WTC11 (cell line): Measurements from ENCODE around the gene SLC39A3. TPM values are rescaled to one million over a fixed set of nuclear protein-coding genes. Genes with fewer than 3 reads are reported as not detected.

Experiments used
- ATAC-seq: fragments of 200-7000 bp; cut with Tn5 transposase; 2 replicates; pipeline ENCODE4 v1.10.0; 2021; ENCODE audit warnings: mild to moderate bottlenecking, moderate library complexity
- CTCF ChIA-PET: fragments of 300-600 bp; sonication (Branson Sonifier 250); formaldehyde crosslinking; loops from one replicate; lab custom pipeline; 2021; ENCODE audit warnings: antibody characterized with exemption; lab: Charles Lee
- POLR2A ChIA-PET: fragments of 350-600 bp; sonication (Branson Sonifier 250); formaldehyde crosslinking; loops from one replicate; lab custom pipeline; 2021; ENCODE audit warnings: antibody characterized with exemption; lab: Charles Lee
- DNase-seq: peaks from one replicate; pipeline ENCODE4 v3.0.0; 2021; ENCODE audit warnings: low spot score
- H3K27ac Mint-ChIP-seq: 2 replicates; pipeline ENCODE4 v1.8.0; 2021; ENCODE audit warnings: mixed read lengths
- H3K27me3 Mint-ChIP-seq: 2 replicates; pipeline ENCODE4 v1.8.0; 2021; ENCODE audit warnings: low read depth, mild to moderate bottlenecking, moderate library complexity, mixed read lengths
- H3K36me3 Mint-ChIP-seq: 2 replicates; pipeline ENCODE4 v1.8.0; 2021; ENCODE audit warnings: mixed read lengths
- H3K4me1 Mint-ChIP-seq: 2 replicates; pipeline ENCODE4 v1.8.0; 2022; ENCODE audit warnings: mixed read lengths
- H3K4me3 Mint-ChIP-seq: 2 replicates; pipeline ENCODE4 v1.8.0; 2021; ENCODE audit warnings: mild to moderate bottlenecking, moderate library complexity, mixed read lengths
- H3K9me3 Mint-ChIP-seq: 2 replicates; pipeline ENCODE4 v1.8.0; 2021; ENCODE audit warnings: mixed read lengths
- ETV6 ChIP-seq: sonication (generic); formaldehyde crosslinking; IDR thresholded peaks from 2 replicates; pipeline ENCODE4 v1.8.1; 2022; ENCODE audit warnings: mild to moderate bottlenecking, missing genetic modification reagents
- FOXK1 ChIP-seq: sonication (generic); formaldehyde crosslinking; IDR thresholded peaks from 2 replicates; pipeline ENCODE4 v1.8.0; 2022; ENCODE audit warnings: mild to moderate bottlenecking, moderate library complexity, missing genetic modification reagents
- FOXP1 ChIP-seq: sonication (generic); formaldehyde crosslinking; IDR thresholded peaks from 2 replicates; pipeline ENCODE4 v1.8.0; 2022; ENCODE audit warnings: missing genetic modification reagents, mild to moderate bottlenecking, moderate library complexity, borderline replicate concordance
- NFE2L1 ChIP-seq: sonication (generic); formaldehyde crosslinking; IDR thresholded peaks from 2 replicates; pipeline ENCODE4 v1.8.1; 2023; ENCODE audit warnings: missing genetic modification reagents
- PRRX2 ChIP-seq: fragments of 250-450 bp; sonication (Bioruptor Pico); IDR thresholded peaks from 2 replicates; pipeline ENCODE4 v1.8.0; 2021; ENCODE audit warnings: mild to moderate bottlenecking
- RELA ChIP-seq: sonication (generic); formaldehyde crosslinking; IDR thresholded peaks from 2 replicates; pipeline ENCODE4 v1.8.1; 2022; ENCODE audit warnings: missing genetic modification reagents, mild to moderate bottlenecking, borderline replicate concordance
- SMAD3 ChIP-seq: sonication (generic); formaldehyde crosslinking; IDR thresholded peaks from 2 replicates; pipeline ENCODE4 v1.8.0; 2022; ENCODE audit warnings: missing genetic modification reagents, mild to moderate bottlenecking, borderline replicate concordance
- TCF7 ChIP-seq: sonication (generic); formaldehyde crosslinking; IDR thresholded peaks from 2 replicates; pipeline ENCODE4 v1.8.0; 2022; ENCODE audit warnings: mild to moderate bottlenecking, low read depth, missing genetic modification reagents, moderate library complexity
- ZNF121 ChIP-seq: sonication (generic); formaldehyde crosslinking; IDR thresholded peaks from 2 replicates; pipeline ENCODE4 v1.8.0; 2023; ENCODE audit warnings: missing genetic modification reagents
- ZNF138 ChIP-seq: sonication (generic); formaldehyde crosslinking; conservative IDR thresholded peaks from 2 replicates; pipeline ENCODE4 v1.8.1; 2022; ENCODE audit warnings: mild to moderate bottlenecking, moderate library complexity, missing genetic modification reagents
- ZNF396 ChIP-seq: fragments of 250-450 bp; sonication (Bioruptor Pico); IDR thresholded peaks from 2 replicates; pipeline ENCODE4 v1.8.0; 2021; ENCODE audit warnings: mild to moderate bottlenecking, moderate library complexity, borderline replicate concordance
- total RNA-seq: library from RNA; stranded (reverse); gene quantifications from 3 replicates; pipeline ENCODE4 v1.2.3, GENCODE V29; 2021
- TF ChIP-seq, protein P1 (sequence below): sonication (generic); formaldehyde crosslinking; IDR thresholded peaks from 2 replicates; pipeline ENCODE4 v1.8.1; 2023; ENCODE audit warnings: mild to moderate bottlenecking, missing genetic modification reagents
- TF ChIP-seq, protein P2 (sequence below): sonication (generic); formaldehyde crosslinking; IDR thresholded peaks from 2 replicates; pipeline ENCODE4 v1.8.0; 2022; ENCODE audit warnings: mild to moderate bottlenecking, missing genetic modification reagents
- TF ChIP-seq, protein P3 (sequence below): fragments of 250-450 bp; sonication (Bioruptor Pico); IDR thresholded peaks from 2 replicates; pipeline ENCODE4 v1.9.0; 2021; ENCODE audit warnings: moderate library complexity, mild to moderate bottlenecking, inconsistent platforms, borderline replicate concordance
- TF ChIP-seq, protein P4 (sequence below): sonication (generic); formaldehyde crosslinking; IDR thresholded peaks from 2 replicates; pipeline ENCODE4 v1.8.0; 2022; ENCODE audit warnings: mild to moderate bottlenecking, missing genetic modification reagents
- TF ChIP-seq, protein P5 (sequence below): sonication (generic); formaldehyde crosslinking; IDR thresholded peaks from 2 replicates; pipeline ENCODE4 v1.8.0; 2022; ENCODE audit warnings: missing genetic modification reagents
- TF ChIP-seq, protein P6 (sequence below): sonication (generic); formaldehyde crosslinking; IDR thresholded peaks from 2 replicates; pipeline ENCODE4 v1.8.1; 2022; ENCODE audit warnings: missing genetic modification reagents, borderline replicate concordance
- TF ChIP-seq, protein P7 (sequence below): sonication (generic); formaldehyde crosslinking; conservative IDR thresholded peaks from 2 replicates; pipeline ENCODE4 v1.8.1; 2023; ENCODE audit warnings: mild to moderate bottlenecking, low read depth, missing genetic modification reagents, moderate library complexity

SLC39A3 gene
- total RNA-seq, 1 experiment from 2014 or later: 38.0 TPM

DNA sequence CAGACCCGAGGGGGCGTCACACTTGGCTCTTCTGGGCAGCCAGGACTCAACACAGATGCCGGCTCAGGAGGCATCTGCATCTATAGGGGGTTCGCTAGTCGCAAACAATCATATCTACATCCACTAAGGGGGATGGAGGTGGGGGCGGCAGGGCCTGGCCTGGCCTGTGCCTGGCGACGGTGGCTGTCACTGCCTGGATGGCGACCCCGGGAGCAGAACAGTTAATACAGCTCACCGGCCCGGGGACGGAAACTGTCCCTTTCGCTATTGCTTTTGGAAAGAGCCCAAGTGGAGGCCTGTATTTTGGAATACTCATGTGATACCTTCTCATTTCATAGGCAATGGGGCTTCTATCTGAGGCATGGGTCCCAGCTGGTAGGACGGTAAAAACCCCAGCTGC lies 25.6 kb upstream of the SLC39A3 start:
- no peak for DNase-seq
- no peak for TF ChIP-seq FOXP1
- TF ChIP-seq, protein P1, sequence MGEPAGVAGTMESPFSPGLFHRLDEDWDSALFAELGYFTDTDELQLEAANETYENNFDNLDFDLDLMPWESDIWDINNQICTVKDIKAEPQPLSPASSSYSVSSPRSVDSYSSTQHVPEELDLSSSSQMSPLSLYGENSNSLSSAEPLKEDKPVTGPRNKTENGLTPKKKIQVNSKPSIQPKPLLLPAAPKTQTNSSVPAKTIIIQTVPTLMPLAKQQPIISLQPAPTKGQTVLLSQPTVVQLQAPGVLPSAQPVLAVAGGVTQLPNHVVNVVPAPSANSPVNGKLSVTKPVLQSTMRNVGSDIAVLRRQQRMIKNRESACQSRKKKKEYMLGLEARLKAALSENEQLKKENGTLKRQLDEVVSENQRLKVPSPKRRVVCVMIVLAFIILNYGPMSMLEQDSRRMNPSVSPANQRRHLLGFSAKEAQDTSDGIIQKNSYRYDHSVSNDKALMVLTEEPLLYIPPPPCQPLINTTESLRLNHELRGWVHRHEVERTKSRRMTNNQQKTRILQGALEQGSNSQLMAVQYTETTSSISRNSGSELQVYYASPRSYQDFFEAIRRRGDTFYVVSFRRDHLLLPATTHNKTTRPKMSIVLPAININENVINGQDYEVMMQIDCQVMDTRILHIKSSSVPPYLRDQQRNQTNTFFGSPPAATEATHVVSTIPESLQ (CRISPR knock-in tag): no peak
- H3K36me3 Mint-ChIP-seq: peaks cover 20% of the 10 kb centered on the region; the same call in 1 of the 2 replicates
- no peaks in the 10 kb centered on the region for H3K9me3 Mint-ChIP-seq
- no peak overlapping the region for H3K27ac Mint-ChIP-seq
- ChIA-PET POLR2A (no interaction called here), CTCF (no interaction called here)
- H3K27me3 Mint-ChIP-seq: no peaks in the 10 kb centered on the region
- H3K4me3 Mint-ChIP-seq: no peak overlapping the region
- no peaks in the 10 kb centered on the region for H3K4me1 Mint-ChIP-seq
- no peak for ATAC-seq

DNA sequence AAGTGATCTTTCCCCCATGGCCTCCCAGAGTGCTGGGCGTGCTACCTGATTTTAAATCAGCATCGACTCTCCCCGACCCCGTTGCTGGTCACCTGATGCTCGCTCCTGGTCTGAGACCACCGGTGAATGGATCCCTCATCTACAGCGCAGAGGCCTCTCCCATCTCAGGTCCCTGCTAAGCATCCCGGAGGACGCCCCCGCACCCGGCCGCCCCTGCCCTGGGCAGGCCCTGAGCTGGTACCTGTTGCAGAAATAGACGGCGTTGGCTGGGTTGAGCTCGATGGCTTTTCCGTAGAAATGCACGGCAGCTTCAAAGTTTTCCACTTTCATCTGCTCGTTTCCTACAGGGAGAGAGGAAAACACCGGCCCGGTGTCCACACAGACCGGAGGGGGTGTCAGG lies 25.1 kb upstream of the SLC39A3 start:
- ChIA-PET POLR2A (no interaction called here), CTCF (no interaction called here)
- H3K27me3 Mint-ChIP-seq: no peaks in the 10 kb centered on the region
- H3K4me3 Mint-ChIP-seq: no peak overlapping the region
- H3K4me1 Mint-ChIP-seq: no peaks in the 10 kb centered on the region
- H3K9me3 Mint-ChIP-seq: no peaks in the 10 kb centered on the region
- H3K27ac Mint-ChIP-seq: no peak overlapping the region
- DNase-seq (no peak), ATAC-seq (no peak)
- peaks cover 21% of the 10 kb centered on the region for H3K36me3 Mint-ChIP-seq
- TF ChIP-seq, protein P2, sequence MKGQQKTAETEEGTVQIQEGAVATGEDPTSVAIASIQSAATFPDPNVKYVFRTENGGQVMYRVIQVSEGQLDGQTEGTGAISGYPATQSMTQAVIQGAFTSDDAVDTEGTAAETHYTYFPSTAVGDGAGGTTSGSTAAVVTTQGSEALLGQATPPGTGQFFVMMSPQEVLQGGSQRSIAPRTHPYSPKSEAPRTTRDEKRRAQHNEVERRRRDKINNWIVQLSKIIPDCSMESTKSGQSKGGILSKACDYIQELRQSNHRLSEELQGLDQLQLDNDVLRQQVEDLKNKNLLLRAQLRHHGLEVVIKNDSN: no peak
- TF ChIP-seq TCF7 (CRISPR knock-in tag) (no peak), FOXK1 (CRISPR knock-in tag) (no peak), ZNF121 (no peak), PRRX2 (no peak), ZNF138 (no peak), SMAD3 (CRISPR knock-in tag) (no peak), ZNF396 (no peak), NFE2L1 (CRISPR knock-in tag) (no peak), RELA (CRISPR knock-in tag) (no peak), ETV6 (CRISPR knock-in tag) (no peak)
- TF ChIP-seq, protein P3, sequence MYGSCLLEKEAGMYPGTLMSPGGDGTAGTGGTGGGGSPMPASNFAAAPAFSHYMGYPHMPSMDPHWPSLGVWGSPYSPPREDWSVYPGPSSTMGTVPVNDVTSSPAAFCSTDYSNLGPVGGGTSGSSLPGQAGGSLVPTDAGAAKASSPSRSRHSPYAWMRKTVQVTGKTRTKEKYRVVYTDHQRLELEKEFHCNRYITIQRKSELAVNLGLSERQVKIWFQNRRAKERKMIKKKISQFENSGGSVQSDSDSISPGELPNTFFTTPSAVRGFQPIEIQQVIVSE (CRISPR knock-in tag): no peak
- TF ChIP-seq, protein P4, sequence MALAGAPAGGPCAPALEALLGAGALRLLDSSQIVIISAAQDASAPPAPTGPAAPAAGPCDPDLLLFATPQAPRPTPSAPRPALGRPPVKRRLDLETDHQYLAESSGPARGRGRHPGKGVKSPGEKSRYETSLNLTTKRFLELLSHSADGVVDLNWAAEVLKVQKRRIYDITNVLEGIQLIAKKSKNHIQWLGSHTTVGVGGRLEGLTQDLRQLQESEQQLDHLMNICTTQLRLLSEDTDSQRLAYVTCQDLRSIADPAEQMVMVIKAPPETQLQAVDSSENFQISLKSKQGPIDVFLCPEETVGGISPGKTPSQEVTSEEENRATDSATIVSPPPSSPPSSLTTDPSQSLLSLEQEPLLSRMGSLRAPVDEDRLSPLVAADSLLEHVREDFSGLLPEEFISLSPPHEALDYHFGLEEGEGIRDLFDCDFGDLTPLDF (CRISPR knock-in tag): no peak
- TF ChIP-seq, protein P5, sequence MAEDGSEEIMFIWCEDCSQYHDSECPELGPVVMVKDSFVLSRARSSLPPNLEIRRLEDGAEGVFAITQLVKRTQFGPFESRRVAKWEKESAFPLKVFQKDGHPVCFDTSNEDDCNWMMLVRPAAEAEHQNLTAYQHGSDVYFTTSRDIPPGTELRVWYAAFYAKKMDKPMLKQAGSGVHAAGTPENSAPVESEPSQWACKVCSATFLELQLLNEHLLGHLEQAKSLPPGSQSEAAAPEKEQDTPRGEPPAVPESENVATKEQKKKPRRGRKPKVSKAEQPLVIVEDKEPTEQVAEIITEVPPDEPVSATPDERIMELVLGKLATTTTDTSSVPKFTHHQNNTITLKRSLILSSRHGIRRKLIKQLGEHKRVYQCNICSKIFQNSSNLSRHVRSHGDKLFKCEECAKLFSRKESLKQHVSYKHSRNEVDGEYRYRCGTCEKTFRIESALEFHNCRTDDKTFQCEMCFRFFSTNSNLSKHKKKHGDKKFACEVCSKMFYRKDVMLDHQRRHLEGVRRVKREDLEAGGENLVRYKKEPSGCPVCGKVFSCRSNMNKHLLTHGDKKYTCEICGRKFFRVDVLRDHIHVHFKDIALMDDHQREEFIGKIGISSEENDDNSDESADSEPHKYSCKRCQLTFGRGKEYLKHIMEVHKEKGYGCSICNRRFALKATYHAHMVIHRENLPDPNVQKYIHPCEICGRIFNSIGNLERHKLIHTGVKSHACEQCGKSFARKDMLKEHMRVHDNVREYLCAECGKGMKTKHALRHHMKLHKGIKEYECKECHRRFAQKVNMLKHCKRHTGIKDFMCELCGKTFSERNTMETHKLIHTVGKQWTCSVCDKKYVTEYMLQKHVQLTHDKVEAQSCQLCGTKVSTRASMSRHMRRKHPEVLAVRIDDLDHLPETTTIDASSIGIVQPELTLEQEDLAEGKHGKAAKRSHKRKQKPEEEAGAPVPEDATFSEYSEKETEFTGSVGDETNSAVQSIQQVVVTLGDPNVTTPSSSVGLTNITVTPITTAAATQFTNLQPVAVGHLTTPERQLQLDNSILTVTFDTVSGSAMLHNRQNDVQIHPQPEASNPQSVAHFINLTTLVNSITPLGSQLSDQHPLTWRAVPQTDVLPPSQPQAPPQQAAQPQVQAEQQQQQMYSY (CRISPR knock-in tag): no peak
- TF ChIP-seq, protein P6, sequence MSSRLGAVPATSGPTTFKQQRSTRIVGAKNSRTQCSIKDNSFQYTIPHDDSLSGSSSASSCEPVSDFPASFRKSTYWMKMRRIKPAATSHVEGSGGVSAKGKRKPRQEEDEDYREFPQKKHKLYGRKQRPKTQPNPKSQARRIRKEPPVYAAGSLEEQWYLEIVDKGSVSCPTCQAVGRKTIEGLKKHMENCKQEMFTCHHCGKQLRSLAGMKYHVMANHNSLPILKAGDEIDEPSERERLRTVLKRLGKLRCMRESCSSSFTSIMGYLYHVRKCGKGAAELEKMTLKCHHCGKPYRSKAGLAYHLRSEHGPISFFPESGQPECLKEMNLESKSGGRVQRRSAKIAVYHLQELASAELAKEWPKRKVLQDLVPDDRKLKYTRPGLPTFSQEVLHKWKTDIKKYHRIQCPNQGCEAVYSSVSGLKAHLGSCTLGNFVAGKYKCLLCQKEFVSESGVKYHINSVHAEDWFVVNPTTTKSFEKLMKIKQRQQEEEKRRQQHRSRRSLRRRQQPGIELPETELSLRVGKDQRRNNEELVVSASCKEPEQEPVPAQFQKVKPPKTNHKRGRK (CRISPR knock-in tag): no peak
- TF ChIP-seq, protein P7, sequence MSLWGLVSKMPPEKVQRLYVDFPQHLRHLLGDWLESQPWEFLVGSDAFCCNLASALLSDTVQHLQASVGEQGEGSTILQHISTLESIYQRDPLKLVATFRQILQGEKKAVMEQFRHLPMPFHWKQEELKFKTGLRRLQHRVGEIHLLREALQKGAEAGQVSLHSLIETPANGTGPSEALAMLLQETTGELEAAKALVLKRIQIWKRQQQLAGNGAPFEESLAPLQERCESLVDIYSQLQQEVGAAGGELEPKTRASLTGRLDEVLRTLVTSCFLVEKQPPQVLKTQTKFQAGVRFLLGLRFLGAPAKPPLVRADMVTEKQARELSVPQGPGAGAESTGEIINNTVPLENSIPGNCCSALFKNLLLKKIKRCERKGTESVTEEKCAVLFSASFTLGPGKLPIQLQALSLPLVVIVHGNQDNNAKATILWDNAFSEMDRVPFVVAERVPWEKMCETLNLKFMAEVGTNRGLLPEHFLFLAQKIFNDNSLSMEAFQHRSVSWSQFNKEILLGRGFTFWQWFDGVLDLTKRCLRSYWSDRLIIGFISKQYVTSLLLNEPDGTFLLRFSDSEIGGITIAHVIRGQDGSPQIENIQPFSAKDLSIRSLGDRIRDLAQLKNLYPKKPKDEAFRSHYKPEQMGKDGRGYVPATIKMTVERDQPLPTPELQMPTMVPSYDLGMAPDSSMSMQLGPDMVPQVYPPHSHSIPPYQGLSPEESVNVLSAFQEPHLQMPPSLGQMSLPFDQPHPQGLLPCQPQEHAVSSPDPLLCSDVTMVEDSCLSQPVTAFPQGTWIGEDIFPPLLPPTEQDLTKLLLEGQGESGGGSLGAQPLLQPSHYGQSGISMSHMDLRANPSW (CRISPR knock-in tag): no peak
